RWPE1 (cell line): ENCODE measurements around the gene GGACT.

Experiments
- CTCF ChIA-PET: fragments of 350-600 bp; sonication (Branson Sonifier 250); formaldehyde crosslinking; extraction: SDS; loops from one replicate; lab custom pipeline; 2021; lab: Yijun Ruan, JAX
- POLR2A ChIA-PET: fragments of 400-600 bp; formaldehyde crosslinking; extraction: SDS; loops from one replicate; lab custom pipeline; 2020; ENCODE audit warnings: antibody characterized with exemption; ENCODE audit not compliant: low non-redundant PET; lab: Yijun Ruan, JAX
- DNase-seq: peaks from one replicate; pipeline ENCODE4 v3.0.0; 2012; ENCODE audit warnings: low spot score
- H3K27ac ChIP-seq: fragments of 450-650 bp; 2 replicates; pipeline ENCODE4 v1.5.1; 2017
- CTCF ChIP-seq: fragments of 450-650 bp; conservative IDR thresholded peaks from 2 replicates; pipeline ENCODE4 v1.5.1; 2017; ENCODE audit warnings: low read depth, mild to moderate bottlenecking

The GGACT gene

DNA sequence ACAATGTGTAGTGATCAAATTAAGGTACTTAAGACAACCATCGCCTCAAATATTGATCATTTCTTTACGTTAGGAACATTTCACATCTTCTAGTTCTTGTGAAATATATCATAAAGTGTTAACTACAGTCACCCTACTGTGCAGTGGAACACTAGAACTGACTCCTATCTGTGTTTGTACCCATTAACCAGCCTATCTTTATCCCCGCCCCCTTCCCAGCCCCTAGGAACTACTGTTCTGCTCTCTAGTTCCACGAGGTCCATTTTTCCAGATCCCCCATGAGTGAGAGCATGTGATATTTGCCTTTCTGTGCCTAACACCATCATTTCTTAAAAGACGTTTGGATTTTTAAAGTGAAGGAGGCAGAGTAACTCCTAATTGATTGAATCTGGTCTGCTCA is 24.4 kb upstream of the GGACT start:
- POLR2A ChIA-PET, result no interaction called here
- CTCF ChIA-PET, result no interaction called here

GRCh38 chr13:100611678-100612492 is 23.3 kb upstream of the GGACT start:
- no peak for TF ChIP-seq CTCF
- ChIA-PET POLR2A (no interaction called here), CTCF (interaction anchor here (1.4 kb wide), 1 partner anchor 23 kb away, joined by 3 read pairs; no protein-coding TSS in a partner anchor)
- DNase-seq, result no peak
- H3K27ac ChIP-seq, result no peak overlapping the region

More for the DNA sequence above, 24.4 kb upstream of the GGACT start:
- TF ChIP-seq CTCF, result no peak
- no peak for DNase-seq
- H3K27ac ChIP-seq, result no peak overlapping the region

DNA sequence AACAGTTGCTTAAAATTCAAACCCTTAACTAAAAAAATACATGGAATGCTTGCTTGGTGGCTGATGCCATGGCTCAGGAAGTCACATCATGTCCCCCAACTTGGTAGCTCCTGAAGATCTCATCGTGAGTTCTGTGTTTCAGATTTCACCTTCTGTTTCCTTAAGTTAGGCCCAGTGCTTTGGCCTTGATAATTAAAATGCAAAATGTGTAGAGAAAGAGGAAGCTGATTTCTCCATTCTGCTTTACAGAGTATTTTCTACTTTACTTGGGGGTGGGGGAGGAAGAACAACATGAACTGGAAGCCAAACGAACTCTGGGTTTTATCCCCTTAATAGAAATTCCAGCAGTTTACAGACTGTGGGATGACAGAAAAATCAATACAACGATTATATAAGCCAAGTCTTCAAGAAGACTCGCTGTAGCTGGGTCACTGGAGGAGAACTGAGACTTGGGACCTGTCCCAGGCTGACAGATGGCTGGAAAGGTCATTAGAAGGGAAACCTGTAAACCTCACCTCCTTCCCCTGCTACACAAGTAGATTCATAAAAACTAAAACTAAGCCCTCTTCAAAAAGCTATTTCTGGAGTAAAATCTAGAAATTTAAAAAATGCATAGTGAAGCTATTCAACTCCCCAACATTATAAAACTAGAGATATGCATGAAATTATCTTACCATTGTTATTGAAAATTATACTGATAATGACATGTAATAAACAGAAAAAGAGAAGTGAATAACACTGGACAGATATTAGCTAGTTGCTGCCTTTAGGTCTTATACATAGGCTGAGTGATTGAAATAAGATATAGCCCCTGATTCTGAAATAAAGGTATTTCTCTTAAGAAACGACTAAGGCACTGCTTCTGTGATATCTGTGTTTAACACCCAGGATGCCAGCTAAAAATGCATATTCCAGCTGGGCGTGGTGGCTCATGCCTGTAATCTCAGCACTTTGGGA is 22.1 kb upstream of the GGACT start:
- no peak for TF ChIP-seq CTCF
- H3K27ac ChIP-seq, result no peak overlapping the region
- DNase-seq, result no peak
- POLR2A ChIA-PET, result no interaction called here
- CTCF ChIA-PET, result interaction anchor here (1.4 kb wide), 1 partner anchor 22 kb away, joined by 3 read pairs; no protein-coding TSS in a partner anchor

DNA sequence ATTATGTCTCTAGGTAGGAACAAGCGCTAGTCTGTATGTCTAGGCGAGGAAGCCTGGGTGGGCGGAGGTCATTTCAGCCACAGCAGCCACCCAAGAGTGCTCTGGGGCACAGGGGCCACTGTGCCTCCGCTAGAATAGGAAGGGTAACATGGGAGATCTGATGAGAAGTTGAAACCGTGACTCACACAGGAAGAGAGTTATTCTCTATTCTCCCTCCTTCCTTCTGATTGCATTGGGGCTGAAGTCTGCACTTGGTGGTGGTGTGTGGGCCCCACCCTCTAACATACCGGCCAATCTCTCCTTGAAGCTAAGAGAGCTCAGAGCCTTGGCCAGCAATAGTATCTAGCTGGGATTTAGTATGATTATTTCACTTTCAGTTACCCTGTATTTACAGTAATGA is 20.3 kb upstream of the GGACT start:
- CTCF ChIA-PET, result no interaction called here
- H3K27ac ChIP-seq, result no peak overlapping the region
- POLR2A ChIA-PET, result no interaction called here
- DNase-seq, result no peak
- no peak for TF ChIP-seq CTCF

GRCh38 chr13:100608489-100608888 is 19.9 kb upstream of the GGACT start:
- no peak overlapping the region for H3K27ac ChIP-seq
- CTCF ChIA-PET, result no interaction called here
- DNase-seq, result no peak

More at GRCh38 chr13:100608489-100608888, 19.9 kb upstream of the GGACT start:
- POLR2A ChIA-PET, result no interaction called here
- no peak for TF ChIP-seq CTCF
